AG04450 (cell line): ENCODE measurements around the gene IQCE. TPM values are rescaled to one million over a fixed set of nuclear protein-coding genes. Genes with fewer than 3 reads are reported as not detected.
A peak's percentile ranks its signal among the peaks of the same experiment; 100 is the strongest.

Source experiments
- CTCF ChIA-PET: fragments of 300-600, 350-600 bp; formaldehyde crosslinking; extraction: SDS; loops from one replicate; lab custom pipeline; 2022; ENCODE audit warnings: antibody characterized with exemption, inconsistent platforms; lab: Charles Lee
- POLR2A ChIA-PET: fragments of 350-600 bp; formaldehyde crosslinking; extraction: SDS; loops from one replicate; lab custom pipeline; 2021; ENCODE audit warnings: antibody characterized with exemption, inconsistent platforms; lab: Yijun Ruan, JAX
- DNase-seq: peaks from one replicate; pipeline ENCODE4 v3.0.0-alpha.2; 2011; ENCODE audit warnings: low read depth, low spot score
- H3K27ac ChIP-seq: one replicate; pipeline ENCODE4 v1.5.1; 2012; ENCODE audit warnings: low read depth, low read length, control low read depth
- H3K27me3 ChIP-seq: one replicate; pipeline ENCODE4 v1.6.0; 2012; ENCODE audit warnings: low read length; ENCODE audit not compliant: control insufficient read depth, insufficient read depth
- H3K4me3 ChIP-seq: 2 replicates; pipeline ENCODE4 v1.5.1; 2011; ENCODE audit warnings: mild to moderate bottlenecking, low read depth, low read length, control low read depth
- H3K9me3 ChIP-seq: 2 replicates; pipeline ENCODE4 v1.5.1; 2012; ENCODE audit warnings: low read length; ENCODE audit not compliant: control insufficient read depth, insufficient read depth
- polyA plus RNA-seq: library from polyadenylated mRNA; depleted of rRNA; stranded (reverse); fragments of >200 nt; gene quantifications from 2 replicates; pipeline ENCODE4 v1.2.3, GENCODE V29; 2011
- TF ChIP-seq, protein P1 (sequence below): IDR thresholded peaks from 2 replicates; pipeline ENCODE4 v1.5.1; 2011; ENCODE audit warnings: low read depth, low read length, control low read depth, inconsistent platforms

The IQCE gene
- polyA plus RNA-seq, 1 experiment: 6.8 TPM

DNA sequence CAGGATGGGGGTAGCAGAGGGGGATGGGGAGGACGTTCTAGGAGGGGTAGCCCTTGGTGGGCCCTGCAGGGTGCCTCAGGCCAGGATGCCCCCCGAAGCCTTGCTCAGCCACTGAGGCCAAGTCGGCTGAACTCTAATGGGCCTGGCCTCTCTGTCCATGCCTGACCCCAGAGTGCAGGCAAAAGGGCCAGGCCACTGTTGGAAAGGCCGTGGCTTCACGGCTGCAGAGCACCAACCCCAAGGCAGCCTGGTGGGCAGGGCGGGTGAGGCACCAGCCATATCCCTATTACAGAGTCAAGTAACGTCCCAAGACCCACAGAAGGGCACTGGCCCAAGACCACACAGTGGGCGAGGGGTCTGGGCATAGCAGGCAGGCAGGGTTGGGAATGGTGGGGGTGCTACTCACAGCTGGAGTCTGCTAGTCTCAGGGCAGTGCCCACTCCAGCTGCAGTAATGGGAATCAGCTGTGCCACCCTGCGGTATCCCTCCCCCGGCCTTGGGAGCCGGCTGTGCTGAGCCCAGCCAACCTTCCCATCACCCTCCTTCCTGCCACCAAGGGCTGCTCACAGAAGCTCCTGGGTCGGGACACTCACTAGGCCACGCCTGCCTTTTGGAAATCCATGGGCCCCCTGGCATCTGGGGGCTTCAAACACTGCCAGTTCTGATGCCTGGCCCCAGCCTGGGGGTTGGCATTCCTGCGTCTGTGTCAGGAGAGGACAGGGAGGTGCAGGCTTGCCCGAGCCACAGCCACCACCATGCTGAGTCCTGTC lies 43.2 kb upstream of the IQCE start:
- DNase-seq: no peak
- Histone ChIP-seq H3K27me3 (no peaks in the 10 kb centered on the region), H3K27ac (no peak overlapping the region), H3K4me3 (no peak overlapping the region), H3K9me3 (peaks cover 7% of the 10 kb centered on the region; the same call in 1 of the 2 replicates)
- TF ChIP-seq, protein P1, sequence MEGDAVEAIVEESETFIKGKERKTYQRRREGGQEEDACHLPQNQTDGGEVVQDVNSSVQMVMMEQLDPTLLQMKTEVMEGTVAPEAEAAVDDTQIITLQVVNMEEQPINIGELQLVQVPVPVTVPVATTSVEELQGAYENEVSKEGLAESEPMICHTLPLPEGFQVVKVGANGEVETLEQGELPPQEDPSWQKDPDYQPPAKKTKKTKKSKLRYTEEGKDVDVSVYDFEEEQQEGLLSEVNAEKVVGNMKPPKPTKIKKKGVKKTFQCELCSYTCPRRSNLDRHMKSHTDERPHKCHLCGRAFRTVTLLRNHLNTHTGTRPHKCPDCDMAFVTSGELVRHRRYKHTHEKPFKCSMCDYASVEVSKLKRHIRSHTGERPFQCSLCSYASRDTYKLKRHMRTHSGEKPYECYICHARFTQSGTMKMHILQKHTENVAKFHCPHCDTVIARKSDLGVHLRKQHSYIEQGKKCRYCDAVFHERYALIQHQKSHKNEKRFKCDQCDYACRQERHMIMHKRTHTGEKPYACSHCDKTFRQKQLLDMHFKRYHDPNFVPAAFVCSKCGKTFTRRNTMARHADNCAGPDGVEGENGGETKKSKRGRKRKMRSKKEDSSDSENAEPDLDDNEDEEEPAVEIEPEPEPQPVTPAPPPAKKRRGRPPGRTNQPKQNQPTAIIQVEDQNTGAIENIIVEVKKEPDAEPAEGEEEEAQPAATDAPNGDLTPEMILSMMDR: no peak
- ChIA-PET POLR2A (interaction anchor here (1.1 kb wide), 1 partner anchor 45 kb away, joined by 3 read pairs; no protein-coding TSS in a partner anchor), CTCF (no interaction called here)

DNA sequence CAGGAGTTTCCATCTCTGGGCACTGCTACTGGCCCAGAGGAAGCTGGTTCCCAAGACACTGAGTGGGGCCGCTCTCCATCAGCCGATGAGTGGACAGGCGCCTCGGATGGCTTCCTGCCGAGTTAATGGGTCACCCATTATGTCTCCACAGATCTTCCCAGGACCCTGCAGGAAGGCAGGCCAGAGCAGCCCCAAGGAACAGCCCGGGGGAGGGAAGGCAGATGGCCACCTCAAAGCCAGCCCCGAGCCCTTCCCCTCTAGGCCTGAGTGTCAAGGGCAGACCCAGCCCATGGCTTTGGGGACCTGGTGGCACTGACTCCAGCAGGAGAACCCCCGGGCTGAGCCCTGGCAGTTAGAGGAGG lies 42.6 kb upstream of the IQCE start:
- TF ChIP-seq, protein P1: no peak
- DNase-seq: no peak
- H3K27ac ChIP-seq: no peak overlapping the region
- ChIA-PET POLR2A (interaction anchor here (1.1 to 1.3 kb wide), 2 partner anchors 18 to 45 kb away, joined by 3 to 4 read pairs; no protein-coding TSS in a partner anchor), CTCF (interaction anchor here (1.5 kb wide), 1 partner anchor 47 kb away, joined by 5 read pairs; no protein-coding TSS in a partner anchor)
- H3K4me3 ChIP-seq: no peak overlapping the region
- H3K9me3 ChIP-seq: peaks cover 7% of the 10 kb centered on the region; the same call in 1 of the 2 replicates
- H3K27me3 ChIP-seq: no peaks in the 10 kb centered on the region

DNA sequence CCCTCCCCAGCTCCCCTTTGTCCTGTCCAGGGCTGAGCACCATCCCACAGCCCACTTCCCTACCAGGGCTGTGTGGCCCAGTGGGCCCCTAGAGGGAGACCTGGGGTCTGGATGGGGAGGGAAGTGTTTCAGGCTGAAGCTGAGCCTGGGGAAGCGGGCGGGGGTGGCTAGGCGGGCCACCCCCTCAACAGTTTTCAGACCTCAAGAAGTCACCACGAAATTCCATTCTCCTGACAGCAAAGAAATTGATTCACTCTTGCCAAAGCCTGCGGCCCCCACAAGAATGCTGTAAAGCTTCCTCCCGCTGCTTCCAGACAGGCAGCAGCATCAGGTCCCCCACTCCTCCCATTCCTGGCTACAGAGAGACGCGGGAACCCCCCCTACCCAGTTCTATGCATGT lies 41.8 kb upstream of the IQCE start:
- CTCF ChIA-PET: interaction anchor here (1.5 kb wide), 1 partner anchor 48 kb away, joined by 5 read pairs; no protein-coding TSS in a partner anchor
- peaks cover 7% of the 10 kb centered on the region; the same call in 1 of the 2 replicates for H3K9me3 ChIP-seq
- H3K27me3 ChIP-seq: no peaks in the 10 kb centered on the region
- peak overlapping the region; percentile 57 for H3K27ac ChIP-seq
- POLR2A ChIA-PET: interaction anchor here (0.7 to 1.3 kb wide), 4 partner anchors 17 to 46 kb away, joined by 3 to 4 read pairs (median 3); no protein-coding TSS in a partner anchor
- TF ChIP-seq, protein P1: peak; percentile 32; the same call in 1 of the 2 replicates
- DNase-seq: peak; percentile 79
- H3K4me3 ChIP-seq: no peak overlapping the region

DNA sequence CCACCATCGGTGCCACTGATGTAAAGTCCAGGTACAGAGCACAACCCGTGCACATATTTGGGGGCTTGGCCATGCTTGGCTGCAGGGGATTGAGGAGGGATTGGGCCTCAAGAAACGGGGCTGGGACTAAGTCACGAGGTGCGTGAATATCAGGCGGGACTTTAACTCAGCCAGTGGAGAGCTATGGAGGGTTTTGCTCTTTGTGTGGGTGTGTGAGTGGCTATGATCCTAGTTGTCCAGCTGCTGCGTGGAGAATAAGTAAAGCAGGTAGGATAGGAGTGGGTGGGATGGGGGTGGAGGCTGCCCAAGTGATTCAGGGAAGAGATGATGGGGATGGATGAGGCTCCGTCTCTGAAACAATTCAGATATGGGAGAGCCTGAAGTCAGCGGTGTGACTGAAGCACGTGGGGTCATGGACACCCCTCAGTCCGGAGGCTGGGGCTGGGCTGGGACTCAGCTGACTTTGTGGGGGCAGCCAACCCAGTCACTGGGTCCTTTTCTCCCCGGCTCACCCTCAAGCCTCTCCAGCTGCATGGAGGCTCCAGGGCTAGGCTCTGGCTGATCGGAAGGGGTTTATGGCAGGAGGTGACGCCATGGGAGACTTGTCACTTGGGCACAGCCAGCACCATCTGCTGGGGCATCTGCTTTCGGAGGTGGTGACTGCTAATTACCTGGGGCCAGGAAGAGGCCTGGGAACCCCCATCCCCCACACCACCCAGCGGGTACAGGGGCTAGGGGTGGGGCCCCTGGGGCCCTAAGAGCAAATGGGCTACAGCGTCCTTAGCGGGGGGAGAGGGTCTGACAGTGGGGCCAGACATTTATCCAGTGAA lies 40.9 kb upstream of the IQCE start:
- Histone ChIP-seq H3K9me3 (peaks cover 7% of the 10 kb centered on the region; the same call in 1 of the 2 replicates), H3K27me3 (no peaks in the 10 kb centered on the region), H3K4me3 (0 out of 2 replicates have a peak overlapping the region, but pooled peaks have one; percentile 2), H3K27ac (peak overlapping the region; percentile 57)
- POLR2A ChIA-PET: interaction anchor here (1.1 to 1.3 kb wide), 2 partner anchors 20 to 41 kb away, joined by 3 to 4 read pairs; no protein-coding TSS in a partner anchor
- DNase-seq: no peak
- CTCF ChIA-PET: interaction anchor here (1.5 kb wide), 1 partner anchor 49 kb away, joined by 5 read pairs; no protein-coding TSS in a partner anchor
- TF ChIP-seq, protein P1: no peak
